Esophagus mucosa (tissue), 1 donor: Measurements from ENCODE around the gene TAPT1. TPM values are rescaled to one million over a fixed set of nuclear protein-coding genes. Genes with fewer than 3 reads are reported as not detected.
"Not testable (repeated sequence)": the region's sequence is repeated elsewhere in the genome, so short reads cannot be mapped to it uniquely, and the experiment has no call there.

Experiments used
- ATAC-seq: fragments of 200-7000 bp; cut with Tn5 transposase; one replicate; pipeline ENCODE4 v1.9.1; 2020
- total RNA-seq: library from RNA; stranded (reverse); gene quantifications from one replicate; pipeline ENCODE4 v1.2.4, GENCODE V29; 2023
- donor health status: DM: yes; HTN: yes; CAD: no.

The TAPT1 gene
- total RNA-seq, result 12.9 TPM

GRCh38 chr4:16225863-16226815 is at the start of gene TAPT1:
TSS of gene TAPT1 (minus strand) at chr4:16226471. CDS start at chr4:16226457, 14 bp downstream.
- peak; percentile 87 for ATAC-seq

- no peak for ATAC-seq
These were observed 45.1 kb upstream of the TAPT1 start for GRCh38 chr4:16271411-16271810.

- no peak for ATAC-seq
These were observed 44.4 kb upstream of the TAPT1 start for GRCh38 chr4:16270454-16271328.

GRCh38 chr4:16269742-16270453 is 43.6 kb upstream of the TAPT1 start:
- not testable (repeated sequence) for ATAC-seq

GRCh38 chr4:16269240-16269639 is 43.0 kb upstream of the TAPT1 start:
- ATAC-seq, result no peak

- ATAC-seq, result no peak
These were observed 42.0 kb upstream of the TAPT1 start for GRCh38 chr4:16268290-16268689.

GRCh38 chr4:16267639-16268038 is 41.4 kb upstream of the TAPT1 start:
- no peak for ATAC-seq

- ATAC-seq, result no peak
These were observed 39.5 kb upstream of the TAPT1 start for GRCh38 chr4:16265820-16266219.

GRCh38 chr4:16264798-16265197 is 38.5 kb upstream of the TAPT1 start:
- ATAC-seq, result peak; percentile 36

- ATAC-seq, result no peak
These were observed 36.8 kb upstream of the TAPT1 start for GRCh38 chr4:16263056-16263455.

- ATAC-seq, result no peak
These were observed 35.9 kb upstream of the TAPT1 start for GRCh38 chr4:16262188-16262587.

- ATAC-seq, result no peak
These were observed 35.1 kb upstream of the TAPT1 start for GRCh38 chr4:16261313-16261878.

GRCh38 chr4:16259889-16260246 is 33.6 kb upstream of the TAPT1 start:
- no peak for ATAC-seq

- no peak for ATAC-seq
These were observed 33.1 kb upstream of the TAPT1 start for GRCh38 chr4:16259241-16259888.

GRCh38 chr4:16257611-16258010 is 31.3 kb upstream of the TAPT1 start:
- no peak for ATAC-seq

GRCh38 chr4:16256343-16256742 is 30.1 kb upstream of the TAPT1 start:
- ATAC-seq, result no peak

- ATAC-seq, result no peak
These were observed 29.5 kb upstream of the TAPT1 start for GRCh38 chr4:16255730-16256129.

- ATAC-seq, result peak; percentile 67
These were observed 27.1 kb upstream of the TAPT1 start for GRCh38 chr4:16253127-16253960.

GRCh38 chr4:16250661-16251365 is 24.5 kb upstream of the TAPT1 start:
- ATAC-seq, result no peak

GRCh38 chr4:16248605-16249004 is 22.3 kb upstream of the TAPT1 start:
- no peak for ATAC-seq
